A549 (cell line): ENCODE measurements around the gene ZBP1. TPM values are rescaled to one million over a fixed set of nuclear protein-coding genes. Genes with fewer than 3 reads are reported as not detected.
A peak's percentile ranks its signal among the peaks of the same experiment; 100 is the strongest.

ENCODE experiments used
- ATAC-seq, 2 experiments: fragments of 200-7000 bp in 1 of 2; fragments of >200 bp in 1 of 2; cut with Nextera tagmentation in 1 of 2; cut with Tn5 transposase in 1 of 2; 3 replicates each; pipeline versions ENCODE4 v1.8.0 to v1.9.1; 2018 to 2020; ENCODE audit warnings: mild to moderate bottlenecking in 1 of 2, moderate library complexity in 1 of 2
- CTCF ChIA-PET: fragments of 300-600 bp; sonication (Branson Sonifier 250); formaldehyde crosslinking; extraction: SDS; loops from one replicate; lab custom pipeline; 2021; ENCODE audit warnings: antibody characterized with exemption, inconsistent platforms; lab: Yijun Ruan, JAX
- POLR2A ChIA-PET: fragments of 350-600 bp; formaldehyde crosslinking; extraction: SDS; loops from one replicate; lab custom pipeline; 2021; ENCODE audit warnings: antibody characterized with exemption, inconsistent platforms; lab: Yijun Ruan, JAX
- DNase-seq, 2 experiments: peaks; one replicate each; pipeline versions ENCODE4 v3.0.0 to v3.0.0-alpha.2; 2011 to 2016; ENCODE audit warnings: low read depth in 1 of 2, low spot score in 1 of 2
- FAIRE-seq: peaks from 2 replicates; lab custom pipeline; 2011; peaks lifted over from hg19 to GRCh38; lab: Jason Lieb, UNC
- H3K27ac ChIP-seq, 2 experiments: fragments of >200 bp; sonication (Bioruptor Twin); formaldehyde crosslinking; 3 replicates each; pipeline ENCODE4 v1.5.1; 2016 to 2017
- H3K4me1 ChIP-seq: fragments of >200 bp; sonication (Bioruptor Twin); formaldehyde crosslinking; 3 replicates; pipeline ENCODE4 v1.6.1; 2016
- H3K4me2 ChIP-seq: fragments of >200 bp; sonication (Bioruptor Twin); formaldehyde crosslinking; 3 replicates; pipeline ENCODE4 v1.6.1; 2016
- H3K4me3 ChIP-seq: fragments of >200 bp; sonication (Bioruptor Twin); formaldehyde crosslinking; 3 replicates; pipeline ENCODE4 v1.5.1; 2016
- H3K9me3 ChIP-seq: fragments of >200 bp; sonication (Bioruptor Twin); formaldehyde crosslinking; 3 replicates; pipeline ENCODE4 v1.6.1; 2016
- BHLHE40 ChIP-seq: IDR thresholded peaks from 2 replicates; pipeline ENCODE4 v1.6.1; 2012; ENCODE audit warnings: low read depth, low read length, inconsistent platforms
- E2F6 ChIP-seq: IDR thresholded peaks from 2 replicates; pipeline ENCODE4 v1.6.1; 2012; ENCODE audit warnings: low read depth, borderline replicate concordance
- EHMT2 ChIP-seq: fragments of 200-600 bp; sonication (generic); IDR thresholded peaks from 2 replicates; pipeline ENCODE4 v1.6.1; 2016; ENCODE audit warnings: antibody characterized with exemption, low read depth, mild to moderate bottlenecking, moderate library complexity
- ELK1 ChIP-seq: fragments of 150-350 bp; IDR thresholded peaks from 2 replicates; pipeline ENCODE4 v1.6.1; 2014; ENCODE audit warnings: low read depth, mild to moderate bottlenecking, low read length
- ESRRA ChIP-seq: fragments of 150-350 bp; IDR thresholded peaks from 2 replicates; pipeline ENCODE4 v1.6.1; 2014; ENCODE audit warnings: mild to moderate bottlenecking, low read length, borderline replicate concordance
- HDAC2 ChIP-seq: fragments of 200-600 bp; sonication (generic); IDR thresholded peaks from 2 replicates; pipeline ENCODE4 v1.6.1; 2016
- JUN ChIP-seq, 2 experiments: fragments of >200 bp; sonication (Bioruptor Twin); formaldehyde crosslinking; IDR thresholded peaks; 2 replicates in 1 of 2; 3 replicates in 1 of 2; pipeline ENCODE4 v1.6.1; 2016 to 2017
- JUNB ChIP-seq: fragments of >200 bp; sonication (Bioruptor Twin); formaldehyde crosslinking; IDR thresholded peaks from 2 replicates; pipeline ENCODE4 v1.6.1; 2016
- KDM5A ChIP-seq: fragments of 200-600 bp; sonication (generic); IDR thresholded peaks from 2 replicates; pipeline ENCODE4 v1.6.1; 2016; ENCODE audit warnings: antibody characterized with exemption, mild to moderate bottlenecking
- MAZ ChIP-seq: fragments of 150-350 bp; IDR thresholded peaks from 2 replicates; pipeline ENCODE4 v1.6.1; 2014; ENCODE audit warnings: antibody characterized with exemption, low read depth, low read length, borderline replicate concordance
- NR3C1 ChIP-seq: fragments of >200 bp; sonication (Bioruptor Twin); formaldehyde crosslinking; IDR thresholded peaks from 3 replicates; pipeline ENCODE4 v1.6.1; 2017
- PBX3 ChIP-seq: IDR thresholded peaks from 2 replicates; pipeline ENCODE4 v1.6.1; 2012
- RARB ChIP-seq: fragments of 250-450 bp; sonication (Bioruptor Pico); IDR thresholded peaks from 2 replicates; pipeline ENCODE4 v1.8.0; 2021; ENCODE audit warnings: mild to moderate bottlenecking, moderate library complexity
- RCOR1 ChIP-seq: fragments of 150-350 bp; IDR thresholded peaks from 2 replicates; pipeline ENCODE4 v1.6.1; 2014; ENCODE audit warnings: antibody characterized with exemption, low read length, low read depth
- RFX5 ChIP-seq: fragments of 450-650 bp; IDR thresholded peaks from 2 replicates; pipeline ENCODE4 v1.7.1; 2014; ENCODE audit warnings: antibody characterized with exemption, mild to moderate bottlenecking, moderate library complexity
- USF2 ChIP-seq: fragments of 450-650 bp; IDR thresholded peaks from 2 replicates; pipeline ENCODE4 v1.6.1; 2014; ENCODE audit warnings: antibody characterized with exemption
- ZNF302 ChIP-seq: fragments of 250-450 bp; sonication (Bioruptor Pico); IDR thresholded peaks from 2 replicates; pipeline ENCODE4 v1.9.0; 2021; ENCODE audit warnings: inconsistent platforms, mild to moderate bottlenecking, moderate library complexity
- ZSCAN20 ChIP-seq: fragments of 250-450 bp; sonication (Bioruptor Pico); IDR thresholded peaks from 2 replicates; pipeline ENCODE4 v1.8.0; 2022; ENCODE audit warnings: mild to moderate bottlenecking, moderate library complexity
- WGBS: methylation state at CpG from one replicate; pipeline ENCODE4 v1.1.6; 2017; ENCODE audit errors: missing lambda C conversion rate; 5-methylcytosine and 5-hydroxymethylcytosine counted together
- polyA plus RNA-seq, 4 experiments: library from polyadenylated mRNA; depleted of rRNA in 3 of 4; stranded (reverse); fragments of >200 nt; fragmentation: RNase III in 1 of 4; extraction: RNeasy Plus Mini Kit Qiagen cat#74134 plus additional on column Dnase treatment in 1 of 4; gene quantifications; 2 replicates in 3 of 4; 3 replicates in 1 of 4; pipeline ENCODE4 v1.2.3, GENCODE V29; 2011 to 2017
- TF ChIP-seq, protein P1 (sequence below): fragments of >200 bp; sonication (Bioruptor Twin); formaldehyde crosslinking; IDR thresholded peaks from 3 replicates; pipeline ENCODE4 v1.6.1; 2016

The ZBP1 gene
- polyA plus RNA-seq, 2 of the 4 experiments (the other 2 are of a cell fraction): 0.05 TPM; not detected in 1

DNA sequence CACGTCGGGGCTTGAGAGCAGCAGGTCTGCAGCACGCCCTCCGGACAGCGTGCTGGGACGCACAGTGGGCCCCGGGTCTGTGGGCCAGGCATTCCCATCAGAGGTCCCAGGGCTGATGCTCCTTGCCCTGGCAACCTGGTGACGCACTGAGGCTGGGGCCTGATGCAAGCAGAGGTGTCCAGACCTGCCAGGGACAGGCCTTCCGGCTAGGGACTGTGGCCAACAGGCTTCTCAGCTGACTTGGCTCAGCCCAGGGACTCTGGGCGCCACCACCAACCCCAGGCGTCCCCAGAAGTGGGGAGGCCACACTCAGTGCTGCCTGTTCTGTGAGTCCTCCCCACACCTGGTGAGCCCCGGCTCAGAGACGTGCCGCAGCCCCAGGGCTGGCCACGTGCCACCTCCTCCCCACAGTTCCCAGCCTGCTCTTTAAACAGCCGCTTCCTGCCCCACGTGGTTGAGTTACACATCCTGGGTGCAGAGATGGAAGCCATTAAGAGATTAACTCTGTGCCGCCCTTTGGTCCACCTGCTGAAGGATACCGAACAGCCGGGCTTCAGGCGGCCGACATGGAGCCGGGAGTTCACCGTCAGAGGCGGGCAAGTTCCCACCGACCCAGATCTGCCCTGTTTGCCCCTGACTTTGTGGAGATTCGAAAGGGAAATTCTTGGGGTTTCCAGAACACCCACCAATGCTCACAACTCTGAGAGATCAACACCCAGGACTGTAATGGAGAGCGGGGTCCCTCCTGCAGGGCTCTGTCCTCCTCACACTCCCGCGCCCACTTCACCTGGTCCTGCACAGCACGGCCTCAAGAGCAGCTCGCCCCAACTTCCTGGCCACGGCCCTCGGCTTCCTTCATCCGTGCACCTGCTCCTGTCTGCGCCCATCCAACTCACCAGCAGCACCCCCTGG lies 37.6 kb upstream of the ZBP1 start (continued):
- TF ChIP-seq, protein P1, sequence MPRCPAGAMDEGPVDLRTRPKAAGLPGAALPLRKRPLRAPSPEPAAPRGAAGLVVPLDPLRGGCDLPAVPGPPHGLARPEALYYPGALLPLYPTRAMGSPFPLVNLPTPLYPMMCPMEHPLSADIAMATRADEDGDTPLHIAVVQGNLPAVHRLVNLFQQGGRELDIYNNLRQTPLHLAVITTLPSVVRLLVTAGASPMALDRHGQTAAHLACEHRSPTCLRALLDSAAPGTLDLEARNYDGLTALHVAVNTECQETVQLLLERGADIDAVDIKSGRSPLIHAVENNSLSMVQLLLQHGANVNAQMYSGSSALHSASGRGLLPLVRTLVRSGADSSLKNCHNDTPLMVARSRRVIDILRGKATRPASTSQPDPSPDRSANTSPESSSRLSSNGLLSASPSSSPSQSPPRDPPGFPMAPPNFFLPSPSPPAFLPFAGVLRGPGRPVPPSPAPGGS: no peak

GRCh38 chr20:57656821-57657534 lies 36.8 kb upstream of the ZBP1 start:
- peaks cover 60% of the 10 kb centered on the region for H3K4me1 ChIP-seq
- ChIA-PET CTCF (interaction anchor here (0.9 to 6.3 kb wide), 7 partner anchors 8 to 553 kb away, joined by 3 to 25 read pairs (median 5); no protein-coding TSS in a partner anchor), POLR2A (no interaction called here)
- ATAC-seq (no peak), FAIRE-seq (no peak), DNase-seq (no peak)
- TF ChIP-seq RCOR1: no peak
- TF ChIP-seq JUN (IDR thresholded peaks at IDR 0.05): 0 out of 5 replicates have a peak, but pooled peaks of 1 of the 2 experiments have one; percentile 5
- no peak for TF ChIP-seq BHLHE40
- no peaks in the 10 kb centered on the region for H3K9me3 ChIP-seq
- H3K27ac ChIP-seq: peak overlapping the region in 1 of 2 experiments; percentile 24; a peak in 2 of 6 replicates
- H3K4me2 ChIP-seq: no peak overlapping the region
- no peak overlapping the region for H3K4me3 ChIP-seq
- WGBS: 89% methylated on average over 15 of the region's 20 CpGs

GRCh38 chr20:57656252-57656820 lies 36.1 kb upstream of the ZBP1 start:
- Histone ChIP-seq H3K4me2 (no peak overlapping the region), H3K27ac (peak overlapping the region in 1 of 2 experiments; percentile 24; a peak in 2 of 6 replicates), H3K9me3 (no peaks in the 10 kb centered on the region), H3K4me3 (no peak overlapping the region), H3K4me1 (peaks cover 53% of the 10 kb centered on the region)
- ATAC-seq: no peak
- POLR2A ChIA-PET: no interaction called here
- WGBS: 90% methylated on average over 11 of the region's 15 CpGs
- no peak for FAIRE-seq
- no peak for DNase-seq
- TF ChIP-seq KDM5A (no peak), USF2 (no peak), JUN (IDR thresholded peaks at IDR 0.05) (0 out of 5 replicates have a peak, but pooled peaks of 1 of the 2 experiments have one; percentile 18)
- CTCF ChIA-PET: interaction anchor here (0.9 to 6.3 kb wide), 10 partner anchors 9 to 554 kb away, joined by 3 to 25 read pairs (median 6); no protein-coding TSS in a partner anchor

DNA sequence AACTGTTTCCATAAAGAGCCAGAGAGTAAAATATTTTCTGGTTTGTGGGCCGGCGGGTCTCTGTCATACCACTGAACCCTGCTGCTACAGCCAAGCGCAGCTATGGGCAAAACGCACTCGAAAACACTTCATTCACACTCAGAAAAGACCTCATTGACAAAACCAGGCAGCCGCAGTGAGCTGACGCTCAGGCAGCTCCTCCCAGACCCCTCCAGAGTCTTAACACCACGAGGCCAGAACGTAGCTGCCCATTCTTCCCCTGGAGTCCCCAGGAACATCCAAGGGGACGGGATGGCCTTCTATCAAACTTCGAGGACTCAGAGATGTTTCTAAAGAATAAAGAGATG lies 35.6 kb upstream of the ZBP1 start:
- H3K4me1 ChIP-seq: peaks cover 48% of the 10 kb centered on the region
- H3K9me3 ChIP-seq: no peaks in the 10 kb centered on the region
- H3K4me3 ChIP-seq: no peak overlapping the region
- no peak overlapping the region for H3K4me2 ChIP-seq
- FAIRE-seq (no peak), DNase-seq (no peak), ATAC-seq (no peak)
- POLR2A ChIA-PET: no interaction called here
- no peak for TF ChIP-seq E2F6
- no peak for TF ChIP-seq BHLHE40
- TF ChIP-seq PBX3: no peak
- TF ChIP-seq ZNF302: no peak
- no peak for TF ChIP-seq ELK1
- TF ChIP-seq RFX5: no peak
- no peak for TF ChIP-seq JUNB
- no peak for TF ChIP-seq USF2
- TF ChIP-seq MAZ: no peak
- TF ChIP-seq ZSCAN20 (CRISPR knock-in tag): no peak
- TF ChIP-seq EHMT2: no peak
- TF ChIP-seq HDAC2: no peak
- no peak for TF ChIP-seq ESRRA
- no peak for TF ChIP-seq NR3C1
- no peak for TF ChIP-seq RARB (CRISPR knock-in tag)
- H3K27ac ChIP-seq: peak overlapping the region; percentile 24 to 30; a peak in 4 of 6 replicates
- WGBS: 86% methylated on average over 11 of the region's 11 CpGs
- CTCF ChIA-PET: interaction anchor here (0.8 to 6.3 kb wide), 13 partner anchors 9 to 554 kb away, joined by 3 to 25 read pairs (median 6); no protein-coding TSS in a partner anchor
